H1 (cell line): ENCODE data around the gene GSG1L. TPM values are rescaled to one million over a fixed set of nuclear protein-coding genes. Genes with fewer than 3 reads are reported as not detected.

ENCODE experiments used
- CTCF ChIA-PET: fragments of 300-600 bp; sonication (Branson Sonifier 250); formaldehyde crosslinking; loops from one replicate; lab custom pipeline; 2021; ENCODE audit not compliant: partially characterized antibody; lab: Charles Lee
- POLR2A ChIA-PET: fragments of 300-600 bp; sonication (Branson Sonifier 250); formaldehyde crosslinking; loops from one replicate; lab custom pipeline; 2021; ENCODE audit warnings: inconsistent platforms; ENCODE audit not compliant: partially characterized antibody; lab: Charles Lee
- DNase-seq, 2 experiments: peaks; one replicate each; pipeline versions ENCODE4 v3.0.0 to v3.0.0-alpha.2; 2010 to 2022; ENCODE audit warnings: low spot score in 2 of 2, low read depth in 1 of 2, mixed read lengths in 1 of 2
- FAIRE-seq: peaks from 2 replicates; lab custom pipeline; 2011; peaks lifted over from hg19 to GRCh38; lab: Jason Lieb, UNC
- H2AFZ ChIP-seq: 2 replicates; pipeline ENCODE4 v1.8.1; 2012; ENCODE audit warnings: low read length, inconsistent platforms
- H2AK5ac ChIP-seq: 2 replicates; pipeline ENCODE4 v1.6.1; 2013; ENCODE audit warnings: low read depth, low read length
- H2BK120ac ChIP-seq: replicated peaks from 2 replicates; pipeline ENCODE3; 2013; ENCODE audit warnings: low read depth, low read length, inconsistent platforms
- H2BK12ac ChIP-seq: 2 replicates; pipeline ENCODE4 v1.6.1; 2013; ENCODE audit warnings: low read depth, low read length
- H2BK15ac ChIP-seq: 2 replicates; pipeline ENCODE4 v1.6.1; 2013; ENCODE audit warnings: low read length
- H2BK20ac ChIP-seq: 2 replicates; pipeline ENCODE4 v1.6.1; 2013; ENCODE audit warnings: low read length
- H2BK5ac ChIP-seq: 2 replicates; pipeline ENCODE4 v1.6.1; 2013; ENCODE audit warnings: low read depth, low read length
- H3K14ac ChIP-seq: 2 replicates; pipeline ENCODE4 v1.6.1; 2013; ENCODE audit warnings: inconsistent platforms; ENCODE audit not compliant: insufficient read length
- H3K18ac ChIP-seq: 2 replicates; pipeline ENCODE4 v1.6.1; 2013; ENCODE audit warnings: low read length; ENCODE audit errors: extremely low read depth
- H3K23ac ChIP-seq: 2 replicates; pipeline ENCODE4 v1.6.1; 2013; ENCODE audit warnings: inconsistent platforms; ENCODE audit not compliant: insufficient read length
- H3K23me2 ChIP-seq: 2 replicates; pipeline ENCODE4 v1.6.1; 2013; ENCODE audit warnings: low read depth, low read length
- H3K27ac ChIP-seq: 2 replicates; pipeline ENCODE4 v1.6.1; 2011; ENCODE audit warnings: low read depth, low read length, inconsistent platforms
- H3K27me3 ChIP-seq, 4 experiments: replicated peaks in 1 of 4; 1 replicate in 1 of 4; 2 replicates in 3 of 4; pipeline versions ENCODE4 v1.6.1 to v1.8.1; 2011 to 2013; ENCODE audit warnings: low read length in 3 of 4, mild to moderate bottlenecking in 3 of 4, inconsistent platforms in 2 of 4, mixed read lengths in 2 of 4, moderate library complexity in 1 of 4; ENCODE audit not compliant: control insufficient read depth in 3 of 4, insufficient read depth in 3 of 4; ENCODE audit errors: extremely low read depth in 1 of 4
- H3K36me3 ChIP-seq, 4 experiments: 2 replicates each; pipeline versions ENCODE4 v1.6.1 to v1.8.1; 2011 to 2013; ENCODE audit warnings: mild to moderate bottlenecking in 4 of 4, low read length in 3 of 4, moderate library complexity in 2 of 4, control low read depth in 1 of 4, inconsistent platforms in 1 of 4; ENCODE audit not compliant: insufficient read depth in 4 of 4, control insufficient read depth in 2 of 4
- H3K4ac ChIP-seq: replicated peaks from 2 replicates; pipeline ENCODE3; 2013; ENCODE audit warnings: low read length, low read depth, mixed read lengths, inconsistent platforms; ENCODE audit not compliant: insufficient read length
- H3K4me1 ChIP-seq, 4 experiments: replicated peaks in 1 of 4; 1 replicate in 1 of 4; 2 replicates in 3 of 4; pipeline versions ENCODE4 v1.6.1 to v1.8.1; 2011 to 2013; ENCODE audit warnings: low read length in 3 of 4, inconsistent platforms in 2 of 4, mixed read lengths in 1 of 4; ENCODE audit not compliant: insufficient read depth in 4 of 4, control insufficient read depth in 3 of 4
- H3K4me2 ChIP-seq, 2 experiments: 2 replicates each; pipeline versions ENCODE4 v1.6.1 to v1.8.1; 2011 to 2013; ENCODE audit warnings: low read depth in 2 of 2, low read length in 2 of 2, control low read depth in 1 of 2, inconsistent platforms in 1 of 2, mild to moderate bottlenecking in 1 of 2; ENCODE audit not compliant: insufficient read depth in 1 of 2
- H3K4me3 ChIP-seq, 4 experiments: fragments of 200-600, 300-600 bp in 1 of 4; sonication (generic), shearing (Covaris generic), sonication (Bioruptor Twin) in 1 of 4; 2 replicates each; pipeline versions ENCODE4 v1.5.1 to v1.8.1; 2011 to 2016; ENCODE audit warnings: low read length in 4 of 4, low read depth in 3 of 4, control low read depth in 2 of 4, inconsistent platforms in 2 of 4, mild to moderate bottlenecking in 2 of 4, mixed read lengths in 1 of 4, moderate library complexity in 1 of 4; ENCODE audit not compliant: insufficient read depth in 2 of 4; ENCODE audit errors: extremely low read depth in 1 of 4
- H3K56ac ChIP-seq: replicated peaks from 2 replicates; pipeline ENCODE3; 2013; ENCODE audit warnings: low read depth, mild to moderate bottlenecking, mixed read lengths, low read length, inconsistent platforms; ENCODE audit not compliant: insufficient read length
- H3K79me1 ChIP-seq: 2 replicates; pipeline ENCODE4 v1.6.1; 2013; ENCODE audit warnings: low read depth, low read length, control low read depth
- H3K79me2 ChIP-seq, 2 experiments: 2 replicates each; pipeline versions ENCODE4 v1.6.1 to v1.8.1; 2012 to 2013; ENCODE audit warnings: low read length in 2 of 2, mild to moderate bottlenecking in 2 of 2, inconsistent platforms in 1 of 2; ENCODE audit not compliant: insufficient read depth in 2 of 2, control insufficient read depth in 1 of 2
- H3K9ac ChIP-seq, 4 experiments: replicated peaks in 1 of 4; 1 replicate in 1 of 4; 2 replicates in 3 of 4; pipeline versions ENCODE4 v1.6.1 to v1.8.1; 2011 to 2013; ENCODE audit warnings: low read depth in 3 of 4, low read length in 3 of 4, control low read depth in 2 of 4, mild to moderate bottlenecking in 2 of 4, moderate library complexity in 2 of 4, inconsistent platforms in 1 of 4; ENCODE audit errors: extremely low read depth in 1 of 4
- H3K9me3 ChIP-seq, 2 experiments: 2 replicates each; pipeline versions ENCODE4 v1.6.1 to v1.8.1; 2012 to 2013; ENCODE audit warnings: mild to moderate bottlenecking in 2 of 2, moderate library complexity in 2 of 2, control low read depth in 1 of 2, inconsistent platforms in 1 of 2, low read depth in 1 of 2, low read length in 1 of 2, mixed read lengths in 1 of 2; ENCODE audit not compliant: insufficient read depth in 2 of 2
- H4K20me1 ChIP-seq, 2 experiments: replicated peaks in 1 of 2; 2 replicates each; pipeline versions ENCODE3 to v1.8.1; 2011 to 2013; ENCODE audit warnings: inconsistent platforms in 2 of 2, low read length in 2 of 2, mild to moderate bottlenecking in 1 of 2; ENCODE audit not compliant: insufficient read depth in 2 of 2, control insufficient read depth in 1 of 2
- H4K5ac ChIP-seq: 2 replicates; pipeline ENCODE4 v1.6.1; 2013; ENCODE audit warnings: low read length, low read depth, mixed read lengths, inconsistent platforms; ENCODE audit not compliant: insufficient read length
- H4K8ac ChIP-seq: 2 replicates; pipeline ENCODE4 v1.8.0; 2013; ENCODE audit warnings: mild to moderate bottlenecking, moderate library complexity, low read length, inconsistent platforms; ENCODE audit not compliant: insufficient read depth; ENCODE audit errors: extremely low read depth
- H4K91ac ChIP-seq: replicated peaks from 2 replicates; pipeline ENCODE3; 2013; ENCODE audit warnings: low read length, mixed read lengths, inconsistent platforms; ENCODE audit not compliant: insufficient read length
- BACH1 ChIP-seq: IDR thresholded peaks from 2 replicates; pipeline ENCODE4 v1.6.1; 2012; ENCODE audit warnings: low read length, improper control_type of control experiment
- BCL11A ChIP-seq, 2 experiments: IDR thresholded peaks; one replicate each; pipeline ENCODE4 v1.6.1; 2011; ENCODE audit warnings: low read depth in 2 of 2, low read length in 2 of 2, mild to moderate bottlenecking in 2 of 2
- CEBPB ChIP-seq: IDR thresholded peaks from 2 replicates; pipeline ENCODE4 v1.6.1; 2012; ENCODE audit warnings: low read depth, low read length
- CHD2 ChIP-seq: IDR thresholded peaks from 2 replicates; pipeline ENCODE4 v1.6.1; 2012; ENCODE audit warnings: low read length, improper control_type of control experiment
- E2F6 ChIP-seq: IDR thresholded peaks from 2 replicates; pipeline ENCODE4 v1.6.1; 2012; ENCODE audit warnings: inconsistent platforms
- HDAC6 ChIP-seq: IDR thresholded peaks from one replicate; pipeline ENCODE4 v1.7.1; 2012; ENCODE audit warnings: low read depth, mild to moderate bottlenecking, inconsistent platforms, low read length, moderate library complexity
- NANOG ChIP-seq: IDR thresholded peaks from 2 replicates; pipeline ENCODE4 v1.6.1; 2011; ENCODE audit warnings: low read length, low read depth, mild to moderate bottlenecking, inconsistent platforms; ENCODE audit not compliant: insufficient read depth, poor library complexity, severe bottlenecking
- SP2 ChIP-seq: IDR thresholded peaks from 2 replicates; pipeline ENCODE4 v1.6.1; 2012; ENCODE audit warnings: mild to moderate bottlenecking, low read length, inconsistent platforms
- SUZ12 ChIP-seq: fragments of 200-600 bp; sonication (generic); IDR thresholded peaks from 2 replicates; pipeline ENCODE4 v1.6.1; 2012; ENCODE audit warnings: mild to moderate bottlenecking, inconsistent platforms, low read length, moderate library complexity, mixed read lengths
- WGBS, 2 experiments: shearing (Covaris generic) in 1 of 2; methylation state at CpG; one replicate each; pipeline versions ENCODE4 v1.1.6 to v1.1.7; 2013 to 2015; ENCODE audit warnings: low lambda C conversion rate in 2 of 2, mixed read lengths in 2 of 2, inconsistent platforms in 1 of 2, low coverage in 1 of 2, missing lambda C conversion rate in 1 of 2; ENCODE audit not compliant: insufficient replicate concordance in 2 of 2, insufficient coverage in 1 of 2, insufficient read length in 1 of 2; ENCODE audit errors: extremely low coverage in 1 of 2, missing lambda C conversion rate in 1 of 2; 5-methylcytosine and 5-hydroxymethylcytosine counted together
- polyA plus RNA-seq, 7 experiments: library from polyadenylated mRNA; depleted of rRNA in 3 of 7; stranded (reverse) in 5 of 7; unstranded in 2 of 7; fragments of >200 nt in 5 of 7; fragments of 200-250 nt in 2 of 7; gene quantifications; 1 replicate in 5 of 7; 2 replicates in 1 of 7; 4 replicates in 1 of 7; pipeline versions ENCODE4 v1.2.1 to v1.2.3, GENCODE V29; 2011 to 2013; ENCODE audit warnings: missing spikeins in 2 of 7, mixed read lengths in 2 of 7
- total RNA-seq: library from RNA; stranded (reverse); fragmentation: NEBNext Ultra II Directional; extraction: Animal tissue kit (Norgen Biotek cat#: 25700); gene quantifications from 2 replicates; pipeline ENCODE4 v1.2.1, GENCODE V29; 2021

GSG1L gene
- total and polyA plus RNA-seq, 2 of the 8 experiments (the other 6 are each of a cell fraction or from before 2014, with no cell fraction given): 0.71 to 1.1 TPM

- no peak overlapping the region for H4K8ac ChIP-seq
- no peaks in the 10 kb centered on the region for H4K20me1 ChIP-seq
- no peak for DNase-seq
- no peak overlapping the region for H3K18ac ChIP-seq
- no peak overlapping the region for H4K91ac ChIP-seq
- H3K4me2 ChIP-seq: no peak overlapping the region
- TF ChIP-seq BCL11A (IDR thresholded peaks at IDR 0.05; ENCODE audit: low read depth in 2 of 2, low read length in 2 of 2): no peak
- TF ChIP-seq CEBPB: no peak
- TF ChIP-seq SUZ12: no peak
- TF ChIP-seq E2F6: no peak
- TF ChIP-seq BACH1: no peak
- TF ChIP-seq SP2: no peak
- TF ChIP-seq HDAC6: no peak
- TF ChIP-seq CHD2: no peak
- TF ChIP-seq NANOG: no peak
- CTCF ChIA-PET: interaction anchor here (0.6 to 1.3 kb wide), 3 partner anchors 21 to 802 kb away, joined by 3 to 4 read pairs (median 3); no protein-coding TSS in a partner anchor
- H3K36me3 ChIP-seq: no peaks in the 10 kb centered on the region
- no peak overlapping the region for H3K23ac ChIP-seq
- no peak overlapping the region for H2BK120ac ChIP-seq
- H3K14ac ChIP-seq: no peak overlapping the region
- no peak overlapping the region for H3K27ac ChIP-seq
- H3K79me2 ChIP-seq: no peaks in the 10 kb centered on the region
- H2BK12ac ChIP-seq: no peak overlapping the region
- no peak overlapping the region for H3K4me3 ChIP-seq
- POLR2A ChIA-PET: no interaction called here
- H2AK5ac ChIP-seq: no peak overlapping the region
- H2AFZ ChIP-seq: no peak overlapping the region
- no peaks in the 10 kb centered on the region for H3K23me2 ChIP-seq
- H3K79me1 ChIP-seq: no peaks in the 10 kb centered on the region
- H3K4me1 ChIP-seq: no peaks in the 10 kb centered on the region; a peak in 1 of 7 replicates
- no peak overlapping the region for H3K9ac ChIP-seq
- H2BK15ac ChIP-seq: no peak overlapping the region
- H2BK5ac ChIP-seq: no peak overlapping the region
- no peaks in the 10 kb centered on the region; a peak in 2 of 7 replicates for H3K27me3 ChIP-seq
- no peaks in the 10 kb centered on the region for H3K9me3 ChIP-seq
- H3K56ac ChIP-seq: no peak overlapping the region
- FAIRE-seq: no peak
- no peak overlapping the region for H2BK20ac ChIP-seq
- 89% methylated on average over 9 of the region's 9 CpGs; no CpG with 5 or more reads in 1 of the 2 experiments for WGBS, 2 experiments
- no peak overlapping the region for H4K5ac ChIP-seq
- H3K4ac ChIP-seq: no peak overlapping the region
These were observed 52.8 kb downstream of the GSG1L start for GRCh38 chr16:28010671-28011070.
